PC-3 (cell line): ENCODE data around the gene NR1I3.

Experiments
- EZH2phosphoT487 ChIP-seq: fragments of 300-600 bp; sonication (generic); IDR thresholded peaks from 2 replicates; pipeline ENCODE4 v1.6.1; 2018; ENCODE audit warnings: mild to moderate bottlenecking, antibody characterized with exemption, low read length, borderline replicate concordance
- TF ChIP-seq, protein P1 (sequence below): fragments of 300-600 bp; sonication (generic); conservative IDR thresholded peaks from 2 replicates; pipeline ENCODE4 v1.5.1; 2017; ENCODE audit warnings: antibody characterized with exemption, low read depth, mild to moderate bottlenecking, low read length

DNA sequence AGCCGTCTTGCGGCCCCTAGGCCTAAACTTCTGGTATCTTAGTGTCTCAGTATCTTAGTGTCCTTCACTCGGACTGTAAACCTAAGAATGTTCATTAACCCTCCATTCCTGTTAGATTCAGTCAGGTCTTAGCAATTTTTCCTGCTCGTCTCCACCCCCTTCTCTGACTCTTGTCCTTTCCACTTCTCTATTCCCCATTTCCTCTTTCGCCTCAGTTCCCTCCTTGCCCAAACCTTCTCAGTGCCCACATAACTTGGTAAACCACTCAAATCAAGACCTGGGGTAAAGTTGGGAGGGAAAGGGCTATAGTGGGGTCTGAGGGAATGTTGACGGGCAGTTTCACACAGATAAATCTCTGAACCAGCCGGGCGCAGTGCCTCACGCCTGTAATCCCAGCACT lies 23.6 kb downstream of the NR1I3 start:
- TF ChIP-seq, protein P1, sequence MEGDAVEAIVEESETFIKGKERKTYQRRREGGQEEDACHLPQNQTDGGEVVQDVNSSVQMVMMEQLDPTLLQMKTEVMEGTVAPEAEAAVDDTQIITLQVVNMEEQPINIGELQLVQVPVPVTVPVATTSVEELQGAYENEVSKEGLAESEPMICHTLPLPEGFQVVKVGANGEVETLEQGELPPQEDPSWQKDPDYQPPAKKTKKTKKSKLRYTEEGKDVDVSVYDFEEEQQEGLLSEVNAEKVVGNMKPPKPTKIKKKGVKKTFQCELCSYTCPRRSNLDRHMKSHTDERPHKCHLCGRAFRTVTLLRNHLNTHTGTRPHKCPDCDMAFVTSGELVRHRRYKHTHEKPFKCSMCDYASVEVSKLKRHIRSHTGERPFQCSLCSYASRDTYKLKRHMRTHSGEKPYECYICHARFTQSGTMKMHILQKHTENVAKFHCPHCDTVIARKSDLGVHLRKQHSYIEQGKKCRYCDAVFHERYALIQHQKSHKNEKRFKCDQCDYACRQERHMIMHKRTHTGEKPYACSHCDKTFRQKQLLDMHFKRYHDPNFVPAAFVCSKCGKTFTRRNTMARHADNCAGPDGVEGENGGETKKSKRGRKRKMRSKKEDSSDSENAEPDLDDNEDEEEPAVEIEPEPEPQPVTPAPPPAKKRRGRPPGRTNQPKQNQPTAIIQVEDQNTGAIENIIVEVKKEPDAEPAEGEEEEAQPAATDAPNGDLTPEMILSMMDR: no peak
- TF ChIP-seq EZH2phosphoT487: no peak
